NB4 (cell line): ENCODE data around the gene EZH2.

ENCODE experiments used
- CTCF ChIP-seq: IDR thresholded peaks from one replicate; pipeline ENCODE4 v1.5.1; 2012; ENCODE audit warnings: low read depth, low read length
- MAX ChIP-seq: IDR thresholded peaks from 2 replicates; pipeline ENCODE4 v1.6.1; 2011; ENCODE audit warnings: low read depth, low read length
- POLR2A ChIP-seq: IDR thresholded peaks from 2 replicates; pipeline ENCODE4 v1.6.1; 2011; ENCODE audit warnings: mild to moderate bottlenecking; ENCODE audit not compliant: insufficient read length; ENCODE audit errors: extremely low read depth

GRCh38 chr7:148912151-148912550, 28.1 kb upstream of the EZH2 start:
- no peak for TF ChIP-seq CTCF
- no peak for TF ChIP-seq POLR2A
- no peak for TF ChIP-seq MAX
